Gastrocnemius medialis (tissue), 4 donors: ENCODE measurements around the gene ETV6. TPM values are rescaled to one million over a fixed set of nuclear protein-coding genes. Genes with fewer than 3 reads are reported as not detected.

Experiments used
- ATAC-seq, 2 donors: fragments of 150-250 bp; one replicate each; pipeline ENCODE4 v1.9.1; 2016
- DNase-seq, 2 donors: peaks; one replicate each; pipeline ENCODE4 v3.0.0-alpha.2; 2019
- H3K27ac ChIP-seq, 4 donors: fragments of 200-600 bp; sonication (generic); 1 replicate in 1 of 4; 2 replicates in 3 of 4; pipeline ENCODE4 v1.5.1; 2016 to 2018; ENCODE audit warnings: mild to moderate bottlenecking in 2 of 4, moderate library complexity in 1 of 4
- H3K27me3 ChIP-seq, 3 donors: fragments of 200-600 bp; sonication (generic) in 2 of 3; 1 replicate in 1 of 3; 2 replicates in 2 of 3; pipeline versions ENCODE4 v1.5.1 to v1.6.0; 2016 to 2019; ENCODE audit warnings: mild to moderate bottlenecking in 1 of 3, moderate library complexity in 1 of 3
- H3K36me3 ChIP-seq, 2 donors: fragments of 200-600 bp; sonication (generic) in 1 of 2; one replicate each; pipeline ENCODE4 v1.5.1; 2017 to 2018
- H3K4me1 ChIP-seq, 2 donors: fragments of 200-600 bp; sonication (generic) in 1 of 2; one replicate each; pipeline ENCODE4 v1.5.1; 2016 to 2017; ENCODE audit warnings: mild to moderate bottlenecking in 2 of 2
- H3K4me3 ChIP-seq, 4 donors: fragments of 200-600 bp; sonication (generic) in 3 of 4; 1 replicate in 1 of 4; 2 replicates in 3 of 4; pipeline ENCODE4 v1.5.1; 2016 to 2019; ENCODE audit warnings: mild to moderate bottlenecking in 2 of 4
- H3K9me3 ChIP-seq, 3 donors: fragments of 200-600 bp; sonication (generic) in 2 of 3; 1 replicate in 1 of 3; 2 replicates in 2 of 3; pipeline ENCODE4 v1.5.1; 2016 to 2019
- CTCF ChIP-seq, 5 experiments: fragments of 450-650 bp in 3 of 5; fragments of 200-600 bp in 2 of 5; sonication (generic) in 2 of 5; IDR thresholded peaks in 4 of 5; conservative IDR thresholded peaks in 1 of 5; 1 replicate in 4 of 5; 2 replicates in 1 of 5; pipeline ENCODE4 v1.5.1; 2016 to 2019; ENCODE audit warnings: antibody characterized with exemption in 5 of 5, mild to moderate bottlenecking in 3 of 5, moderate library complexity in 3 of 5
- POLR2A ChIP-seq, 2 donors: fragments of 450-650 bp; IDR thresholded peaks; one replicate each; pipeline ENCODE4 v1.6.1; 2017; ENCODE audit warnings: antibody characterized with exemption in 2 of 2, mild to moderate bottlenecking in 2 of 2, moderate library complexity in 2 of 2
- in situ Hi-C, 4 donors: fragments of 200-750 bp; cut with MboI; loops; one replicate each; pipeline versions ENCODE4 v1.15.0 to v1.8.0; 2017; ENCODE audit warnings: low sequenced_read_pairs in 4 of 4
- intact Hi-C: fragments of 100-400 bp; cut with DNase I; formaldehyde crosslinking; loops from one replicate; pipeline ENCODE4 v1.15.1; 2023; ENCODE audit warnings: low total_unique reads
- total RNA-seq, 4 donors: library from RNA; depleted of rRNA; stranded (reverse); fragments of >200 nt; gene quantifications; one replicate each; pipeline versions ENCODE4 v1.1.0 to v1.2.3, GENCODE V29; 2016

The ETV6 gene
- total RNA-seq, 4 donors from 2014 or later = 2.8 to 5.9 (median 3.3) TPM

GRCh38 chr12:11764837-11765236 lies 115.4 kb downstream of the ETV6 start:
- Histone ChIP-seq H3K27me3 (no peaks in the 10 kb centered on the region), H3K27ac (no peak overlapping the region), H3K4me3 (no peak overlapping the region), H3K4me1 (peaks cover 12 to 56% of the 10 kb centered on the region in 2 donors), H3K9me3 (no peaks in the 10 kb centered on the region), H3K36me3 (no peaks in the 10 kb centered on the region)
- intact Hi-C loops = no loop called here
- no peak for DNase-seq
- in situ Hi-C loops = no loop called here
- ATAC-seq = no peak
- TF ChIP-seq POLR2A (IDR thresholded peaks at IDR 0.05) (no peak), CTCF (IDR thresholded peaks at IDR 0.05 in 4 of 5, conservative IDR thresholded peaks at IDR 0.05 in 1 of 5) (no peak)

- intact Hi-C loops = no loop called here
- DNase-seq (no peak), ATAC-seq (no peak)
- Histone ChIP-seq H3K4me1 (peaks cover 12 to 56% of the 10 kb centered on the region in 2 donors), H3K9me3 (no peaks in the 10 kb centered on the region), H3K27ac (peak overlapping the region in 3 of 4 donors; percentile 49 to 70 (median 62)), H3K4me3 (no peak overlapping the region), H3K27me3 (no peaks in the 10 kb centered on the region), H3K36me3 (no peaks in the 10 kb centered on the region)
- in situ Hi-C loops = no loop called here
- TF ChIP-seq CTCF (IDR thresholded peaks at IDR 0.05 in 4 of 5, conservative IDR thresholded peaks at IDR 0.05 in 1 of 5) (no peak), POLR2A (IDR thresholded peaks at IDR 0.05) (no peak)
Measured at GRCh38 chr12:11765421-11765816, 115.9 kb downstream of the ETV6 start.

- no peaks in the 10 kb centered on the region for H3K36me3 ChIP-seq
- H3K4me3 ChIP-seq = no peak overlapping the region
- TF ChIP-seq POLR2A (IDR thresholded peaks at IDR 0.05) (no peak), CTCF (IDR thresholded peaks at IDR 0.05 in 4 of 5, conservative IDR thresholded peaks at IDR 0.05 in 1 of 5) (no peak)
- intact Hi-C loops = no loop called here
- peak; percentile 44 to 70 for ATAC-seq
- H3K27ac ChIP-seq = peak overlapping the region; percentile 49 to 70 (median 56)
- H3K4me1 ChIP-seq = peaks cover 12 to 56% of the 10 kb centered on the region in 2 donors
- in situ Hi-C loops = no loop called here
- no peaks in the 10 kb centered on the region for H3K27me3 ChIP-seq
- DNase-seq = no peak
- no peaks in the 10 kb centered on the region for H3K9me3 ChIP-seq
Measured at GRCh38 chr12:11765817-11766794, 116.6 kb downstream of the ETV6 start.

GRCh38 chr12:11767029-11767724 lies 117.7 kb downstream of the ETV6 start:
- Histone ChIP-seq H3K27me3 (no peaks in the 10 kb centered on the region), H3K36me3 (no peaks in the 10 kb centered on the region), H3K27ac (peak overlapping the region; percentile 19 to 70 (median 49)), H3K4me3 (no peak overlapping the region), H3K4me1 (peaks cover 12 to 47% of the 10 kb centered on the region in 2 donors), H3K9me3 (no peaks in the 10 kb centered on the region)
- no peak for DNase-seq
- TF ChIP-seq CTCF (IDR thresholded peaks at IDR 0.05 in 4 of 5, conservative IDR thresholded peaks at IDR 0.05 in 1 of 5) (no peak), POLR2A (IDR thresholded peaks at IDR 0.05) (no peak)
- in situ Hi-C loops (no loop called here), intact Hi-C loops (no loop called here)
- no peak for ATAC-seq
